ENCODE results near the gene BABAM2. TPM values are rescaled to one million over a fixed set of nuclear protein-coding genes. Genes with fewer than 3 reads are reported as not detected.

BABAM2 gene
- total RNA-seq, 4 donors from 2014 or later, result 23.7 to 41.1 (median 27.9) TPM

DNA sequence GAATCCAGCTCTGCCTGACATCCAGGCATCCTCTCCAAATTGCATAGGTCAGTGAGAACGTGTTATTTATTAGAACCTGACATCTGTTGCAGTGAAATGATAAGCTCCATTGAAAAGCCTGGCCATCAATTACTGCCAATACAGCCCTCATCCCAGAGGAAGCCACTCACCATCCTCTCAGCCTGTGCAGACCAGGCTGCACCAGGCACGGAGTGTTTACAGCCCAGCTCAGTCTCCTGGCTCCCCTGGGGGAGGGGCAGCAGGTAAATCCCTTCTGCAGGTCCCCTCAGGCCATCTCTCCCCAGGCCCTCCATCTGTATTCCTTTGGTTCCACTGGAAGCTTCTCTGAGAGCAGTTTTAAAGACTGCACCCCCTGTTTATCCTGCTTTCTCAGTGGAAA is 419.6 kb downstream of the BABAM2 start:
- 95% methylated on average over 2 of the region's 2 CpGs for WGBS
- Histone ChIP-seq H3K27me3 (no peaks in the 10 kb centered on the region), H3K27ac (no peak overlapping the region), H3K4me1 (no peaks in the 10 kb centered on the region), H3K36me3 (peaks cover 6% of the 10 kb centered on the region), H3K9me3 (no peaks in the 10 kb centered on the region), H3K4me3 (no peak overlapping the region)
- no peak for TF ChIP-seq EP300 (IDR thresholded peaks at IDR 0.05)
- no peak for TF ChIP-seq POLR2A (IDR thresholded peaks at IDR 0.05)
- no peak for TF ChIP-seq POLR2AphosphoS5 (IDR thresholded peaks at IDR 0.05)
- TF ChIP-seq CTCF (IDR thresholded peaks at IDR 0.05), result no peak
- no peak for DNase-seq (ENCODE audit: low spot score in 2 of 2)

- no peak for DNase-seq (ENCODE audit: low spot score in 2 of 2)
- Histone ChIP-seq H3K4me1 (peaks cover 5% of the 10 kb centered on the region), H3K36me3 (peaks cover 6% of the 10 kb centered on the region), H3K4me3 (no peak overlapping the region), H3K27ac (no peak overlapping the region), H3K27me3 (no peaks in the 10 kb centered on the region), H3K9me3 (no peaks in the 10 kb centered on the region)
- 72% methylated on average over 7 of the region's 7 CpGs for WGBS
- TF ChIP-seq POLR2AphosphoS5 (IDR thresholded peaks at IDR 0.05), result no peak
These were observed 421.2 kb downstream of the BABAM2 start for GRCh38 chr2:28311660-28312249.

- Histone ChIP-seq H3K4me1 (peaks cover 13% of the 10 kb centered on the region), H3K9me3 (no peaks in the 10 kb centered on the region), H3K36me3 (peaks cover 6% of the 10 kb centered on the region), H3K4me3 (no peak overlapping the region), H3K27ac (no peak overlapping the region), H3K27me3 (no peaks in the 10 kb centered on the region)
- TF ChIP-seq POLR2AphosphoS5 (IDR thresholded peaks at IDR 0.05) (no peak), POLR2A (IDR thresholded peaks at IDR 0.05) (no peak), CTCF (IDR thresholded peaks at IDR 0.05) (no peak), EP300 (IDR thresholded peaks at IDR 0.05) (no peak)
- no peak for DNase-seq (ENCODE audit: low spot score in 2 of 2)
- WGBS, result 85% methylated on average over 6 of the region's 6 CpGs
These were observed 422.0 kb downstream of the BABAM2 start for GRCh38 chr2:28312307-28313219.

DNA sequence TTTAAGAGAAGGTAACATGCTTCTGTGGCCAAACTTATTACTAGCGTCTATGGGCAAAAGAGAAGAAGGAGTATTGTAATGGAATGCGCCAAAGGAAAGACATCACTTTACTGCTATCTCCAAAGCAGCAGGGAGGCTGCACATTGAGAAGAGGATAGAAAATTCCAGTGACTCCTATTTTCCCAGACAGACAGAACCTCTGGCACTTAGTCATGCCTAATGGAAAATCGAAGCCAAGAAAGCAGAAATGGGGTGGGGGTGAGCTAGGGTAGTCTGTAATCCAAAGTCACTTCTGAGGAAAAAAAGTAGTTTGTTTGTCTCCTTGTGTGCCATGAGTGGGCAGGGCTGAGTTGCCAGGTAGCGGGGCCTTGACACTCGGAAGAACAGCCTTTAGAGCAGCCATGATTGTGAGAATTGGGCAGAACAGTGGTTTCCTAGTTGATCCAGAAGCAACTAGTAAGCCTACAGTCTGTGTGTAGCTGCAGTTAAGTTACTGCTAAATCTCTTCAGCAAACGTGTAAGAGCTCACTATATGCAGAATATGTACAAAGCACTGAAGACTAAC is 422.8 kb downstream of the BABAM2 start:
- H3K4me3 ChIP-seq, result no peak overlapping the region
- H3K36me3 ChIP-seq, result peaks cover 6% of the 10 kb centered on the region
- no peaks in the 10 kb centered on the region for H3K9me3 ChIP-seq
- H3K27ac ChIP-seq, result no peak overlapping the region
- 91% methylated on average over 6 of the region's 6 CpGs for WGBS
- peaks cover 20% of the 10 kb centered on the region for H3K4me1 ChIP-seq
- no peak for DNase-seq (ENCODE audit: low spot score in 2 of 2)
- no peak for TF ChIP-seq POLR2AphosphoS5 (IDR thresholded peaks at IDR 0.05)
- no peak for TF ChIP-seq EP300 (IDR thresholded peaks at IDR 0.05)
- H3K27me3 ChIP-seq, result no peaks in the 10 kb centered on the region

DNA sequence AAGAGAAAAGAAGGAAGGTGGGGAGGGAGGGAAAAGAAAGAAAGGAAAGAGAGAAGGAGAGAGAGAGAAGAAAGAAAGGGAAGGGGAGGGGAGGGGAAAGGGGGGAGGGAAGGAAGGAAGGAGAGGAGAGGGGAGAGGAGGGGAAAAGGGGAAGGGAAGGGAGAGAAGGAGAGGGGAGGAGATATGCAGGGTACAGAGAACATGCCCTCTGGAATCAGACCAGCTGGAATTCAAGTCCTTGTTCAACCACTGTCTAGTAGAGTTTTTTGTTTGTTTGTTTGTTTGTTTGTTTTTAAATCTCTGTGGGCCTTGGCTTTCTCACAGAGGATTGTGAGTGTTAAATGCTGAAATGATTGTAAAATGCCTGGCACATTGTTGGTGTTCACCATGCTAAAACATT is 424.4 kb downstream of the BABAM2 start:
- no peak overlapping the region for H3K4me3 ChIP-seq
- H3K9me3 ChIP-seq, result no peaks in the 10 kb centered on the region
- peaks cover 5% of the 10 kb centered on the region for H3K36me3 ChIP-seq
- no peak for DNase-seq (ENCODE audit: low spot score in 2 of 2)
- no peak overlapping the region for H3K27ac ChIP-seq
- H3K27me3 ChIP-seq, result no peaks in the 10 kb centered on the region
- TF ChIP-seq CTCF (IDR thresholded peaks at IDR 0.05) (no peak), POLR2A (IDR thresholded peaks at IDR 0.05) (no peak), EP300 (IDR thresholded peaks at IDR 0.05) (no peak), POLR2AphosphoS5 (IDR thresholded peaks at IDR 0.05) (no peak)
- H3K4me1 ChIP-seq, result peaks cover 34% of the 10 kb centered on the region
